HepG2 (cell line): ENCODE measurements around the gene NPR3. TPM values are rescaled to one million over a fixed set of nuclear protein-coding genes. Genes with fewer than 3 reads are reported as not detected.

Experiments
- ATAC-seq: fragments of 200-7000 bp; cut with Tn5 transposase; 3 replicates; pipeline ENCODE4 v1.9.1; 2020; ENCODE audit warnings: mild to moderate bottlenecking, moderate library complexity
- BruUV-seq: library from RNA; stranded (reverse); fragments of 400-500 nt; replicated peaks from 2 replicates; lab custom pipeline; 2021; lab: Mats Ljungman, UMichigan
- CTCF ChIA-PET: fragments of 300-600 bp; formaldehyde crosslinking; extraction: SDS; loops from one replicate; lab custom pipeline; 2021; ENCODE audit warnings: low total read pairs, inconsistent platforms, low intra/inter-chr PET ratio; lab: Yijun Ruan, JAX
- POLR2A ChIA-PET: fragments of 350-600 bp; sonication (Branson Sonifier 250); formaldehyde crosslinking; loops from one replicate; lab custom pipeline; 2020; ENCODE audit warnings: antibody characterized with exemption, inconsistent platforms; lab: Yijun Ruan, JAX
- DNase-seq: peaks from one replicate; pipeline ENCODE4 v3.0.0-alpha.2; 2015; ENCODE audit warnings: low spot score
- FAIRE-seq: peaks from 3 replicates; lab custom pipeline; 2011; peaks lifted over from hg19 to GRCh38; lab: Jason Lieb, UNC
- H2AFZ ChIP-seq: one replicate; pipeline ENCODE4 v1.6.1; 2011; ENCODE audit warnings: low read length, inconsistent platforms
- H3K27ac ChIP-seq: fragments of 300-600 bp; 3 replicates; pipeline ENCODE4 v1.8.0; 2011; ENCODE audit warnings: mixed run types, mild to moderate bottlenecking, mixed read lengths, low read length, inconsistent platforms; ENCODE audit not compliant: insufficient read depth; ENCODE audit errors: extremely low read length
- H3K27me3 ChIP-seq, 2 experiments: fragments of 200-600 bp in 1 of 2; 2 replicates in 1 of 2; 3 replicates in 1 of 2; pipeline versions ENCODE4 v1.6.0 to v1.8.0; 2011; ENCODE audit warnings: low read length in 2 of 2, mild to moderate bottlenecking in 2 of 2, moderate library complexity in 2 of 2, inconsistent platforms in 1 of 2; ENCODE audit not compliant: insufficient read depth in 2 of 2, control insufficient read depth in 1 of 2
- H3K36me3 ChIP-seq, 2 experiments: fragments of 200-600 bp in 1 of 2; replicated peaks in 1 of 2; 2 replicates in 1 of 2; 3 replicates in 1 of 2; pipeline versions ENCODE4 v1.5.1 to v1.8.0; 2011; ENCODE audit warnings: low read length in 2 of 2, inconsistent platforms in 1 of 2; ENCODE audit not compliant: insufficient read depth in 2 of 2, control insufficient read depth in 1 of 2
- H3K4me1 ChIP-seq: 2 replicates; pipeline ENCODE4 v1.5.1; 2012; ENCODE audit warnings: low read length, inconsistent platforms; ENCODE audit not compliant: insufficient read depth
- H3K4me2 ChIP-seq: 2 replicates; pipeline ENCODE4 v1.6.0; 2011; ENCODE audit warnings: low read depth, low read length, inconsistent platforms
- H3K4me3 ChIP-seq, 3 experiments: fragments of 200-600 bp in 1 of 3; sonication (generic), shearing (Covaris generic) in 1 of 3; replicated peaks in 1 of 3; 2 replicates each; pipeline ENCODE4 v1.5.1; 2011 to 2016; ENCODE audit warnings: low read length in 3 of 3, inconsistent platforms in 2 of 3, low read depth in 2 of 3, mild to moderate bottlenecking in 2 of 3, control low read depth in 1 of 3, mixed read lengths in 1 of 3; ENCODE audit not compliant: insufficient read depth in 1 of 3
- H3K79me2 ChIP-seq: one replicate; pipeline ENCODE4 v1.6.1; 2011; ENCODE audit warnings: low read length, inconsistent platforms; ENCODE audit not compliant: insufficient read depth
- H3K9ac ChIP-seq: 2 replicates; pipeline ENCODE4 v1.6.0; 2011; ENCODE audit warnings: mild to moderate bottlenecking, low read depth, low read length, inconsistent platforms; ENCODE audit not compliant: insufficient read depth
- H3K9me3 ChIP-seq: 2 replicates; pipeline ENCODE4 v1.5.1; 2012; ENCODE audit warnings: mild to moderate bottlenecking, low read length
- H4K20me1 ChIP-seq: 2 replicates; pipeline ENCODE4 v1.6.0; 2011; ENCODE audit warnings: inconsistent platforms, mild to moderate bottlenecking, low read length, moderate library complexity; ENCODE audit not compliant: insufficient read depth
- ATF7 ChIP-seq, 2 experiments: fragments of 450-650 bp in 1 of 2; sonication (generic) in 1 of 2; formaldehyde crosslinking in 1 of 2; IDR thresholded peaks; 2 replicates each; pipeline versions ENCODE4 v1.4.0 to v1.6.1; 2016 to 2020; ENCODE audit warnings: antibody characterized with exemption in 1 of 2, mild to moderate bottlenecking in 1 of 2, missing genetic modification reagents in 1 of 2
- BCL6 ChIP-seq: IDR thresholded peaks from 2 replicates; pipeline ENCODE4 v1.6.1; 2016; ENCODE audit warnings: missing genetic modification reagents, missing compliant biosample characterization
- POLR2AphosphoS2 ChIP-seq: IDR thresholded peaks from 2 replicates; pipeline ENCODE4 v1.6.1; 2011; ENCODE audit warnings: low read depth, low read length, improper control_type of control experiment
- PRDM15 ChIP-seq: sonication (generic); formaldehyde crosslinking; IDR thresholded peaks from 2 replicates; pipeline ENCODE4 v1.4.0; 2020; ENCODE audit warnings: missing genetic modification reagents
- SMARCE1 ChIP-seq: fragments of 450-650 bp; IDR thresholded peaks from 2 replicates; pipeline ENCODE4 v1.6.1; 2017; ENCODE audit warnings: borderline replicate concordance
- ZBTB7B ChIP-seq: sonication (generic); formaldehyde crosslinking; IDR thresholded peaks from 2 replicates; pipeline ENCODE4 v1.4.0; 2020; ENCODE audit warnings: missing genetic modification reagents
- ZNF367 ChIP-seq: sonication (generic); formaldehyde crosslinking; IDR thresholded peaks from 2 replicates; pipeline ENCODE4 v1.4.0; 2020; ENCODE audit warnings: missing genetic modification reagents, borderline replicate concordance
- ZNF850 ChIP-seq: sonication (generic); formaldehyde crosslinking; conservative IDR thresholded peaks from 2 replicates; pipeline ENCODE4 v1.9.0; 2021; ENCODE audit warnings: mild to moderate bottlenecking, missing genetic modification reagents
- WGBS: methylation state at CpG from one replicate; pipeline ENCODE4 v1.1.6; 2017; ENCODE audit warnings: low lambda C conversion rate; 5-methylcytosine and 5-hydroxymethylcytosine counted together
- in situ Hi-C: cut with HindIII; loops from 2 replicates; pipeline ENCODE4 v1.10.0; 2017; ENCODE audit warnings: low pct_unique_long_range_greater_than_20kb; ENCODE audit not compliant: extremely low pct_ligation_motif_present
- intact Hi-C: fragments of 100-400 bp; cut with micrococcal nuclease; formaldehyde crosslinking; loops from one replicate; pipeline ENCODE4 v1.10.0; 2022; ENCODE audit not compliant: unreplicated experiment
- polyA plus RNA-seq, 8 experiments: library from polyadenylated mRNA; depleted of rRNA in 3 of 8; stranded (reverse) in 7 of 8; unstranded in 1 of 8; fragments of >200 nt; fragmentation: Illumina TruSeq in 4 of 8; extraction: Trizol in 4 of 8; gene quantifications; 2 replicates each; pipeline versions ENCODE4 v1.2.1 to v1.2.3, GENCODE V29; 2011 to 2016; ENCODE audit warnings: low read depth in 4 of 8, missing spikeins in 1 of 8, mixed read lengths in 1 of 8; ENCODE audit not compliant: insufficient read depth in 1 of 8
- total RNA-seq, 5 experiments: library from RNA; depleted of rRNA; stranded (reverse); fragments of >200 nt; fragmentation: Illumina TruSeq; extraction: Trizol; gene quantifications; 2 replicates each; pipeline ENCODE4 v1.2.3, GENCODE V29; 2016; ENCODE audit warnings: low read depth in 1 of 5
- TF ChIP-seq, protein P1 (sequence below): sonication (generic); formaldehyde crosslinking; IDR thresholded peaks from 2 replicates; pipeline ENCODE4 v1.4.0; 2020; ENCODE audit warnings: low read depth, mild to moderate bottlenecking, missing genetic modification reagents
- TF ChIP-seq, protein P2 (sequence below): IDR thresholded peaks from 2 replicates; pipeline ENCODE4 v1.6.1; 2016; ENCODE audit warnings: missing biosample characterization, missing genetic modification reagents, low read depth
- TF ChIP-seq, protein P3 (sequence below): sonication (generic); formaldehyde crosslinking; IDR thresholded peaks from 2 replicates; pipeline ENCODE4 v1.8.0; 2022; ENCODE audit warnings: mild to moderate bottlenecking, missing genetic modification reagents, borderline replicate concordance

The NPR3 gene
- total and polyA plus RNA-seq, 2 of the 13 experiments (the other 11 are each of a cell fraction or from before 2014, with no cell fraction given), result 0.01 TPM; not detected in 1

GRCh38 chr5:32812399-32812798, 101.3 kb downstream of the NPR3 start:
- no TSS peak for BruUV-seq
- H3K27ac ChIP-seq, result no peak overlapping the region
- no peak overlapping the region for H3K4me3 ChIP-seq
- 37% methylated on average over 3 of the region's 5 CpGs for WGBS
- POLR2A ChIA-PET, result no interaction called here
- no peaks in the 10 kb centered on the region for H3K27me3 ChIP-seq
- DNase-seq (no peak), FAIRE-seq (no peak), ATAC-seq (no peak)
- H3K4me1 ChIP-seq, result no peaks in the 10 kb centered on the region
- intact Hi-C loops, result no loop called here
- H3K9me3 ChIP-seq, result no peaks in the 10 kb centered on the region
- no peak overlapping the region for H2AFZ ChIP-seq
- no peak for TF ChIP-seq POLR2AphosphoS2
- TF ChIP-seq, protein P1, sequence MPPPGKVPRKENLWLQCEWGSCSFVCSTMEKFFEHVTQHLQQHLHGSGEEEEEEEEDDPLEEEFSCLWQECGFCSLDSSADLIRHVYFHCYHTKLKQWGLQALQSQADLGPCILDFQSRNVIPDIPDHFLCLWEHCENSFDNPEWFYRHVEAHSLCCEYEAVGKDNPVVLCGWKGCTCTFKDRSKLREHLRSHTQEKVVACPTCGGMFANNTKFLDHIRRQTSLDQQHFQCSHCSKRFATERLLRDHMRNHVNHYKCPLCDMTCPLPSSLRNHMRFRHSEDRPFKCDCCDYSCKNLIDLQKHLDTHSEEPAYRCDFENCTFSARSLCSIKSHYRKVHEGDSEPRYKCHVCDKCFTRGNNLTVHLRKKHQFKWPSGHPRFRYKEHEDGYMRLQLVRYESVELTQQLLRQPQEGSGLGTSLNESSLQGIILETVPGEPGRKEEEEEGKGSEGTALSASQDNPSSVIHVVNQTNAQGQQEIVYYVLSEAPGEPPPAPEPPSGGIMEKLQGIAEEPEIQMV, result no peak
- TF ChIP-seq, protein P2, sequence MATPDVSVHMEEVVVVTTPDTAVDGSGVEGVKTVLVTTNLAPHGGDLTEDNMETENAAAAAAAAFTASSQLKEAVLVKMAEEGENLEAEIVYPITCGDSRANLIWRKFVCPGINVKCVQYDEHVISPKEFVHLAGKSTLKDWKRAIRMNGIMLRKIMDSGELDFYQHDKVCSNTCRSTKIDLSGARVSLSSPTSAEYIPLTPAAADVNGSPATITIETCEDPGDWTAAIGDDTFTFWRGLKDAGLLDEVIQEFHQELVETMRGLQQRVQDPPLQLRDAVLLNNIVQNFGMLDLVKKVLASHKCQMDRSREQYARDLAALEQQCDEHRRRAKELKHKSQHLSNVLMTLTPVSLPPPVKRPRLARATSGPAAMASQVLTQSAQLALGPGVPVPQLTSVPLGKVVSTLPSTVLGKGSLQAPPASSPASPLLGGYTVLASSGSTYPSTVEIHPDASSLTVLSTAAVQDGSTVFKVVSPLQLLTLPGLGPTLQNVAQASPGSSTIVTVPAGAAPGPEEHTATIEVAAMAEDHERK (CRISPR knock-in tag), result no peak
- in situ Hi-C loops, result no loop called here
- H3K4me2 ChIP-seq, result no peak overlapping the region
- CTCF ChIA-PET, result no interaction called here
- H4K20me1 ChIP-seq, result no peaks in the 10 kb centered on the region
- H3K9ac ChIP-seq, result no peak overlapping the region
- H3K79me2 ChIP-seq, result no peaks in the 10 kb centered on the region
- no peaks in the 10 kb centered on the region for H3K36me3 ChIP-seq

DNA sequence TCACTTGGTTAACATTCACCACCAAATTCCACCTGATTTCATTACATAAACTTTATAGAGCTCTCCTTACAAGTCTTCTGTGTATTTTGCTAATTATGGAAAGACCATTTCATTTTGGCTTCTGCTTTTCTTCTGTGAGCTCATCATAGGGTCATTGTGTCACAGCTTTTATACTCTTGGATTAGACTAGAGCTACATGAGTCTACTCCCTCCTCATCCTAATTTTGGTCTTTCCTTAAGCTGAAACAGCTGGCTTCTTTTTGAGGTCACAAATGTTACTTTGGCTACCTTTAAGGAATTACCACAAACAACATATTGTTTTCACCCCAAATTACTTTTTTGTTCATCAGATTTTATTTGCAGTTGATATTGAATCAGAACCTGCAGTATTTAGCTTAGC, 103.0 kb downstream of the NPR3 start:
- CTCF ChIA-PET, result no interaction called here
- H3K4me2 ChIP-seq, result no peak overlapping the region
- TF ChIP-seq BCL6 (no peak), ZBTB7B (CRISPR knock-in tag) (no peak), ZNF367 (no peak), SMARCE1 (no peak), ZNF850 (CRISPR knock-in tag) (no peak), PRDM15 (CRISPR knock-in tag) (no peak), ATF7 (IDR thresholded peaks at IDR 0.05) (no peak), ATF7 (CRISPR knock-in tag; IDR thresholded peaks at IDR 0.05) (no peak)
- TF ChIP-seq, protein P3, sequence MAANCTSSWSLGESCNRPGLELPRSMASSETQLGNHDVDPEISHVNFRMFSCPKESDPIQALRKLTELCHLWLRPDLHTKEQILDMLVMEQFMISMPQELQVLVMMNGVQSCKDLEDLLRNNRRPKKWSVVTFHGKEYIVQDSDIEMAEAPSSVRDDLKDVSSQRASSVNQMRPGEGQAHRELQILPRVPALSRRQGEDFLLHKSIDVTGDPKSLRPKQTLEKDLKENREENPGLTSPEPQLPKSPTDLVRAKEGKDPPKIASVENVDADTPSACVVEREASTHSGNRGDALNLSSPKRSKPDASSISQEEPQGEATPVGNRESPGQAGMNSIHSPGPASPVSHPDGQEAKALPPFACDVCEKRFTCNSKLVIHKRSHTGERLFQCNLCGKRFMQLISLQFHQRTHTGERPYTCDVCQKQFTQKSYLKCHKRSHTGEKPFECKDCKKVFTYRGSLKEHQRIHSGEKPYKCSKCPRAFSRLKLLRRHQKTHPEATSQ (CRISPR knock-in tag), result no peak

More for the DNA sequence above, 103.0 kb downstream of the NPR3 start:
- POLR2A ChIA-PET, result no interaction called here
- ATAC-seq (no peak), DNase-seq (no peak), FAIRE-seq (no peak)
- Histone ChIP-seq H3K36me3 (no peaks in the 10 kb centered on the region), H4K20me1 (no peaks in the 10 kb centered on the region), H2AFZ (no peak overlapping the region), H3K4me3 (no peak overlapping the region), H3K9ac (no peak overlapping the region), H3K9me3 (no peaks in the 10 kb centered on the region), H3K27ac (no peak overlapping the region), H3K4me1 (no peaks in the 10 kb centered on the region), H3K27me3 (no peaks in the 10 kb centered on the region), H3K79me2 (no peaks in the 10 kb centered on the region)
- BruUV-seq, result no TSS peak
- intact Hi-C loops, result no loop called here
- in situ Hi-C loops, result no loop called here
